Putamen (tissue), 1 donor: ENCODE results near the gene ERP27.

Experiments
- DNase-seq: peaks from one replicate; pipeline ENCODE4 v3.0.0-alpha.2; 2016; ENCODE audit warnings: low spot score

The ERP27 gene

DNA sequence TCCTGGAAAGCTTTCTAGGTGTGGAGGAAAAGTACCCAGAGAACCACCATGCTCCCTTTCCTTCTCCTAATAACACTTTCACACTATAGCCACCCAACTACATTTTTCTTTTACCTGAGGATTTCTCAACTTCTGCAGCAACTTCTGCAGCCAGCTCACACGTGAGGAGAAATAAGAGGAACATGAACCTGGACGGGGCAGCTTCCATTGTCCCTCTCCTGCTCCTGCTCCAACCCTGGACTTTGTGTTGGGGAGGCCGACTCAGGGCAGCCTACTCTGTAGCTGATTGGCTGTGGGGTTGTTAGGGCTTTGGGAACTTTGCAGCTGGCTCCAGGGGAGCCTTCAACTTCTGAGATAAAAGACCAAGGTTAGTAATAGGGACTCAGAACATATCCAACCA lies at the start of gene ERP27:
ERP27 (minus strand) TSS at position 237 of the 400 bp plus-strand sequence; CDS start at position 208, 29 bp downstream.
- no peak for DNase-seq

DNA sequence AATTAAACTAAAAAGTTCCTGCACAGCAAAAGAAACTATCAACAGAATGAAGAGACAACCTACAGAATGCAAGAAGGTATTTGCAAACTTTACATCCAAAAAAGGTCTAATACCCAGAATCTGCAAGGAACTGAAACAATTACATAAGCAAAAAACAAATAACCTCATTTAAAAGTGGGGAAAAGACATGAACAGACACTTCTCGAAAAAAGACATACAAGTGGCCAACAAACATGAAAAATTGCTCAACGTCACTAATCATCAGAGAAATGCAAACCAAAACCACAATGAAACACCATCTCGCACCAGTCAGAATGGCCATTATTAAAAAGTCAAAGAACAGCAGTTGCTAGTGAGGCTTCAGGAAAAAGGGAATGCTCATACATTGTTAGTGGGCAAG lies 49.7 kb upstream of the ERP27 start:
- DNase-seq = no peak

DNA sequence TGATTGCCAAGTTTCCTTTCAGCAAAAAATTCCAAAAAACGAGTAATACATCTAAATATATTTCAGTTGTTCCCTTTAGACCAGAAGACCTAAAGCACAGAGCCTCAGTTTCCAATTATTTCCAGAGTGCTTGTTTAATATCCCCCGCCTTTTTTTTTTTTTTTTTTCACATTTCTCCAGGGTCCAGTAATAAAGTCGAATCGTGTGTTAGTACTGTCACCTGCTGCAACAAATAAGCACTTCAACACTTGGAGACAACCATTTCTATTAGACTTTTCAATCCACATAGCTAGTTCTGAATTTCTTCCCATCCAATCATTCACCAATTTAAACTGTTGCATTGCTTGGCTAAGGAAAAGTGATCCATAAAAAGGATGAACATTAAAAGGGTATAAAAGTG lies 48.1 kb upstream of the ERP27 start:
- no peak for DNase-seq

DNA sequence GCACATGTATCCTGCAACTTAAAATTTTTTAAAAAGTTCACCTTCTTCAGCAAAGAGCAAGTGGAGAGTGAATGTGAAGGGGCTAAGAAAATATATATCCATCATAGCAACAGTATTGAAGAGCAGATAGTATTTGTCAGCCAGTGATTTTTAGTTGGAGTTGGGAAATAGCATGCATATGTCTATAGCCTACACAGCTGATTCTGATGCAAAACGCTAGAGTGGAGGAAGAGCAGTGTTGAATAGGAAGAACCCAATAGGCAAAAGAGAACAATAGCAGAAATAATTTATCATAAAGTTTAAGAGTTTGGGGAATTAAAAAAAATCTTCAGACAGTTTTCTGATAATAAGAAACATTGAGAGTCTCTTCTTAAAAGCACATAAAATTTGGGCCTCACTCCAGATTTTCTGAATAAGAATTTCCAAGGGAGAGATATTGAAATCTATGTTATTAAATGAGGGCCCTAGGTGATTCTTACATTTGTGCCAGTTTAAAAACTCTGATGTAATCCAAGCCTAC lies 46.5 kb upstream of the ERP27 start:
- no peak for DNase-seq

DNA sequence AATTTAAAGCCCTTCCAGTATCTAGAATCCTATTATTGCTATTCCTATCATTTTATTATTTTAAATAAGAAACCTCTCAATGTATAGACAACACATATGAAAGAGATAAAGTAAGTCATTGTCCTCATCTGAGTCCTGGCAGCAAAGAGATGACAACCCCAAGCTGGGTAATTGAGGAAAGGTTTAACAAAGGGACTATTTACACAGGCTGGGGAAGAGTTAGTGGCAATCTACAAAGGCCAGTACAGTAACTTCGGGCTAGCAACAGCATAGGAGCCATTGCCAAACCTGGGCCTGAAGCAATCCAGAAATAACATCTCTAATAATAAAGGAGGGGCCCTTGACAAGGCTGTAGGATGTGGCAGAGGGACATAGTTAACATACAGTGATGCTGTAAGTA lies 45.7 kb upstream of the ERP27 start:
- DNase-seq = no peak

DNA sequence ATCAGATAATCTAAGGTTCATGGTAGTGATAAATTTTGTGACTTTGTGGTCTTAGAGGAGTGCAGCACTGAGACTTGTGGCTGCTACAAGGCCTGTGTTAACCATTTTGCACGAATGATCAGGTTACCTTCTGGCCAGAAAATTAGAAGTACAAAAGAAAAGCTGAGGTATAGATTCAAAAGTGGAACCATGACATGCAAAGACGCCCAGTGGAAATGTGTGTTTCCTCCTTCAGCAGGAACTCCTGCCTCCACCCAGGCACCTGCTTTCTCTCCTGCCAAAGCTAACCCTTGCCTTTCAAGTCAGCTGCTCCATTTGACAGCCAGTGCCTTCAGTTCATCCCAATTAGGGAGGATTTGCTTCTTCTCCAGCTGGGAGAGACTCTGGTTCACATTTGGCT lies 44.7 kb upstream of the ERP27 start:
- DNase-seq = no peak

DNA sequence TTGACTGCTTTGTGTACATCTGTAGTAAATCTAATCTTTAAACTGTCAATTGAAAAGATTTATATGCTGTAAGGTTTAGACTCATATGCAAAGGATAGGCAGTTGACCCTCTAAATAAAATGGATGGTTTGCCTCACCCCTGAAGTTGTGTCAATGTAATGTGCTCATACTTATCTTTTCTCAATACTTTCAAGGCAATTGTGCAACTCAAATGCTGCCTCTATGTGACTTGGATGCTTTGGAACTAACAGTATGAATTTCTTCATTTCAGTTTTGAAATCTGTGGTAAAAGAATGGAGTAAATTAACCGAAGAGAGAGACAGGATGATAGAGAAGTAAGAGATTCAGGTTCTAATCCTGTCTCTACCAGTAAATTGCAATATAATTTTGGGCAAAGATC lies 44.2 kb upstream of the ERP27 start:
- no peak for DNase-seq

DNA sequence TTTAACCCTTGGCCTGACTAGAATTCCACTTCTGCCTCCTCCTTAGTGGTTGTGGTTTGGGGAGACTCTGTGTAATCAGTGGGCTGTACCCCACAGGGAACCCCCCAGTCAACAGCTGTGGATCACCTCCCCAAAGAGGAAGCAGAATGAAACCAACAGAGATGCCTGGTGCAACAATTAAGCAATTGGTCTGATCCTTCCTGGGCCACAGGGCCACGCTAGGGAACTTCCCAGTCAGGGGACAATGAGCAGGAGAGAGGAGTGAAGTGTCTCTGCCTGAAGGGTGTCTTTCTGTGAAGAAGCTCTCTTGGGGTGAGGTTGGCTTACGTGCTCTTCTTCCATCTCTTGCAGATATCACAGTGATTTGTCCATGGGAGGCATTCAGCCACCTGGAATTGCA lies 42.7 kb upstream of the ERP27 start:
- DNase-seq = no peak

DNA sequence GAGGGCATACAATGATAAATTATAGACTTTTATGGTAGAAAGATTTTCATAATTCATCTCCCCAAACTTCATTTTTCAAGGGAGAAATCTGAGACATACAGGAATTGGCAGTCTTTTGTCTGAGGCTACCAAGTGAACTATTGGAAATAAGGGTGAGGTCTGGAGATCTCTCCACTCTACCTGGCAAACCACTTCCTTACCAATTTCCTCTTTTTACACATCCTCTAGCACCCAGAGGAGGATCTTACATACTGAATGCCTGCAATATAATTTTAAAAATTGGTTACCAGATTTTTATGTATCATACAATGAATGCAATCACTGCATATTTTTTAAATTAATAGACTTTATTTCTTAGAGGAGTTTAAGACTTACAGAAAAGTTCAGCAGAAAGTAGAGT lies 41.1 kb upstream of the ERP27 start:
- DNase-seq = no peak

DNA sequence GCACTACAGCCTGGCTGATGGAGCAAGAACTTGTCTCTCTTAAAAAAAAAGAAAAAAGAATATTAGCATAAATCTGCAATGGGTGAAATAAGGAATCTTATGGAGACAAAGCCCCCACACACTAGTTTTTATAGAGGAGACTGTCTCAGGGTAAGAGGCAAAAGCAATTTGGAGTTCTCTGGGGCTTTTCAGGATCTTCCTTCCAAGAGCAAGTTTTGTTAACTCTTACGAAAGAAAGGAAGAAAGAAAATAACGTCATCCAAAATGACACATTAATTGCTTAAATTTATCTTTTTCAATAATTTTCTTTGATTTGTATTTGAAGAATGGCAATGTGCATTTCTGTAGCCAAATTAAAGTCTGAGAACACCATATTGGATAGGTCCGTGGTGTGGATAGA lies 38.3 kb upstream of the ERP27 start:
- no peak for DNase-seq

DNA sequence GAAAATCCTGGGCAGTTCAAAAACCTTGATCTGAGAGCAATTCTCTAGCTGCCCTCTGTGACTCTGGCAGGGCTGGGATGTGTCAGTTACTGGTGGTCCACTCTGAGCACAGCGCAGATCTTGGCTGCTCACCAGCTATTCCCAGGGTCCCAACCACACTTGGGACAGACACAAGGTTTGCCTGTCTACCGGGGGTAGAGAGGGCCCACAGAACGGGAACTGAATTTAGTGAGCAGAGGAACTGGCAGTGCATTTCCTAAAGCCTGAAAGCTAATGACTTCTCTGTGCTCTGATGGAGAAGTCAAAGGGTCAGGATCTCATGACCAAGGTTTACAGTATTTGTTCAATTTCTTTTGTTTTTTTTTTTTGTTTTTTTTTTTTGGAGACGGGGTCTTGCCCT lies 37.1 kb upstream of the ERP27 start:
- DNase-seq = no peak

DNA sequence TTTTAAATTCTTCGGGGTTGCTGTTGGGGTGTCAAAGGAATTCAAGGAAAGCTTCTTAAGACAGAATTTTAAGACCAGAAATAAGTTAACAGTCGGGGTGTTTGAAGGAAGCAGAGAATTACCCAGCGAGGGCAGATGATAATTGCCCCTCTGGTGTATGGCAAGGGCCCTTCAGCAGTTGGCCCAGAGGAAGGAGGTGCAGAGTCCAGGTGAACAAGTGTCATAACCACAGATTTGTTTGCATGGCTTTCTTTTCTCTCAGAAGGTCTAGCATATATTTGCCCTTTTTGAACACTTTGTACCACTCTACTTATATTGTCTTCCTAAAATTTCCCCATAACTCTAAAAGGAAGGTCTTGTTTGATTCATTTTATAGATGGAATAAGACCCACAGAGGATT lies 36.3 kb upstream of the ERP27 start:
- no peak for DNase-seq

DNA sequence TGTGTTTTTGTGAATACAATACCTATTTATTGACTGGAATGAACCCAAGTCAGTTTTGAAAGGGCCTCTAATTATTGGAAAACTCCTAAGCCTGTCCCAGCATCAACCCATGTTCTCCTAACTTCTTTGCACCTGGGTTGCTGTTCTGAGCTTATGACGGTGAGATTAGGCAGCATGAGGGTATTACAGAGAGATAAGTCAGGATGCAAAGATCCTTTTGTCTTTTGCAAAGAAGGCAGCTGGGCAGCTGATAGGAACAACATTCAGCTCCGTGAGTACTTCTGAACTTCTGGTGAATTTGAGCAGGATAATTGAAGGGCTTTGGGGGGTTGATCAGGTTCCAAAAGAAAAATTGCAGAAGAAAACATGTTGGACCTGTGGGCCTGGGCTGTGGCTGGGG lies 34.5 kb upstream of the ERP27 start, which contains the start of gene PDE6H:
PDE6H (plus strand) TSS at position 227 of the 400 bp plus-strand sequence. CDS start 4,971 bp downstream, outside the sequence.
- DNase-seq = no peak

DNA sequence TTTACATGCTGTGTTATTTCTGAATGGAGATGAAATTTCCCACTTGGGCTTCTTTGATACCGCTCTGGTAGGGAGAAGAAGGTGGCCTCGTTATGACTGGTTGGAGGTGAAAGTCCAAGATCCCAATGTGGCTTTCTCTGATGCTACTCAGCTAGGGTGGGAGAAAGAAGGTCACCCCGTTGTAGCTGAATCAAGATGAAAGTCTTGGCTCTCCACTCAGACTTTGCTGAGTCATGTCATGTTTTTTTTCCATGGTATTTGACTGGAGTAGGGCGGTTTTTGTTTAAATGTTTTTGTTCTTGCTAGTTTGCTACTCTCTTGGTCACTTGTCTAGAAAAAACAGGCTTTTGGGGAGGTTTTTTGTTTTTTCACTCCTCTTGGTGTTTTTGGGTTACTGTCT lies 32.1 kb upstream of the ERP27 start:
- no peak for DNase-seq

DNA sequence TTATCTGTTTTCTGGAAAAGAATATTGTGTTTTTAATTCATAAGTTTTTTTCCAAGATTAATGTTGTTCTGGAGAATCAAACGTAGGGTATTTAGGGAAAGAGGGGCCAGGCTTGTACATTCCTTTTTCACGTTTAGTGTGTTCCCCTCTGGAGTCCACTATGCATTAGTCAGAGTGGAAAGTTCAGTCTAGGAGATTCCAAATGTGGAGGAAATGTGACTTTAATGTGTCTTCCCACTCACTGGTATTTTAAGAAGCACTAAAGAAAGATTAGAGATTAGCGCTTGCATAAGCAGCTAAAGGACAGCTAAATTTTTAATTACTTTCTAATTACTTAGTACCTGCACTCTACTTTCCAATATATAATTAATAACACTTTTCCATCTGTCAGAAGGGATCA lies 30.1 kb upstream of the ERP27 start:
- DNase-seq = no peak

DNA sequence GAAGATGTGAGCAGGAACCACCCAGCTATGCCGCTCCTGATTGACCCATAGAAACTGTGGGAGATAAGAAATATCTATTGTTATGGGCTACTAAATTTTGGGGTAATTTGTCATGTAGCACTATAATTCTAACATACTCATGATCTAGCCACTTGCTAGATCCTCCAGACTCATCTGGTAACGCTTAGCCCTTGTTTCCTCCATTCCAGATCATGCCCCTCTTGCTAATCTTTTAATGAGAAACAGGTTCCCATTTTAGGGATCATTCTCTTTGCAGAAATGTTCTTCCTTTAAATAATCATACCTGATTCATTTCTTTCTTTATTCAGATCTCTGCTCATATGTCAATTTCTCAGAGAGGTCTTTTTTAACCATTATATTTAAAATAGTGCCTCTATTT lies 26.9 kb upstream of the ERP27 start:
- no peak for DNase-seq

DNA sequence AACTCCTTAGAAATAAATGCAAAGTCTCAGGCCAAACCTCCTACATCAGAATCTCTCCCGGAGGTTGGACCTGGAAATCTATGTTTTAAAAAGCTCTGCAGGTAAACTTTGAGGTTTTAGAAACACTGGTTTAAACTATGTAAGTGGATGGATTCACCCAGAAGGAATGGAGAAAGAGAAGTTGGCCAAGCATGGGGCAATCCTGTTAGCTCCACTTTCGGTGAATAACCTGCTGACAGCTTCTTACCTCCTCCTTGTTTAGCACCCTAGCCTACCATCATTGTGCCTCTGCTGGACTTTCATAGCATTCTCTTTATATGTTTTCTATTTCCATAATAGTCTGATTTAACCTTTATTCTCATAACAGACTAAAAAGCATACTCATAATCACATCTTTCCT lies 26.1 kb upstream of the ERP27 start:
- no peak for DNase-seq

DNA sequence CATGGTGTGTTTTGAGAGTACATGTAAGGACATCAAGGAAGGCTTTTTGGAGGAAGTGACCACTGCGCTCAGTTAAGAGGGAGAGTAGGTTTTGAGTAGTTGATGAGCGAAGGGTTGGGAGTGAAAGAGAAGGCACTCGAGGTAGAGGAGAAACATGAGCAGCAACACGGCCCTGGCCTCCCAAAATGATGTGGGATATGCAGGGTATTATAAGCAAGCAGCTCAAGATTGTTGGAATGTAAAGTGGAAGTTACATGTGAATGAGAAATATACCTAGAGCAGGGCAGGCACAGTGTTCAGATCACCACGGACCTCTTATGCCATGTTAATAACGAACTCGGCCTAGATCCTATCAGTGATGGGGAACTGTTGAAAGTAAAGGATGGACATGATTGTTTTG lies 25.2 kb upstream of the ERP27 start:
- DNase-seq = no peak

DNA sequence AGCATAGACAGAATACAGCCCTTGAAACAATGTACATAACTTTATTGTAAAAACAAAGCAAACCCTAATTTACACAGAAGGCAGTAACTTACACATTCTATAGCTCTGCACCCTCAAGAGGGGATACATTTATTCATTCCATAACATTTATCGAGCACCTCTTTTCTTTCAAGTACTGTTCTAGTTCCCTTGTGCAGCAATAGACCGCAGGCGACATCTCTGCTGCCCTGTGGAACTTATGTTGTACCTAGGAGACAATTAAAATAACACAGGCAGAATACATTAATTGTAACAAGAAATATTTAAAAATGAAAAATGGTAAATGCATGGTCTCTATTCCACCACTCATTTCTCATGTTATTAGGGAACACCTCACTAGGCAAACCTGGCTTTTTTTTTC lies 24.5 kb upstream of the ERP27 start:
- no peak for DNase-seq

DNA sequence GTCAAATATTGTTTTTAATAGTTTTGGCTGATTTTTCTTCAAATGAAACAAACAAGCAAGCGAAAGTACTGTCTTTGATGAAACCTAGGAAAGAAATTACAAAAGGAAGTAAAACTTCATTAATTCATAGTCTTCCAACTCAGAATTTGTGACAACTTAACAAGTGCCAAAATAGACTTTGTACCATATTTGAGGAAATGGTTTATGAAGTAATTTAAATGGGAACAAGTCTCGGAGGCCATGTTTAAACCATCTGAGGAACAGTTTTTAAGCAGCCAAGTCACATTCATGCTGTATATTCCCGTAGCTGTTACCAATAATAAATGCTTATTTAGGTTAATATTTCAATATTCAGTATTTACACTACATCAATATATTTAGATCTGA lies 23.8 kb upstream of the ERP27 start:
- DNase-seq = no peak

DNA sequence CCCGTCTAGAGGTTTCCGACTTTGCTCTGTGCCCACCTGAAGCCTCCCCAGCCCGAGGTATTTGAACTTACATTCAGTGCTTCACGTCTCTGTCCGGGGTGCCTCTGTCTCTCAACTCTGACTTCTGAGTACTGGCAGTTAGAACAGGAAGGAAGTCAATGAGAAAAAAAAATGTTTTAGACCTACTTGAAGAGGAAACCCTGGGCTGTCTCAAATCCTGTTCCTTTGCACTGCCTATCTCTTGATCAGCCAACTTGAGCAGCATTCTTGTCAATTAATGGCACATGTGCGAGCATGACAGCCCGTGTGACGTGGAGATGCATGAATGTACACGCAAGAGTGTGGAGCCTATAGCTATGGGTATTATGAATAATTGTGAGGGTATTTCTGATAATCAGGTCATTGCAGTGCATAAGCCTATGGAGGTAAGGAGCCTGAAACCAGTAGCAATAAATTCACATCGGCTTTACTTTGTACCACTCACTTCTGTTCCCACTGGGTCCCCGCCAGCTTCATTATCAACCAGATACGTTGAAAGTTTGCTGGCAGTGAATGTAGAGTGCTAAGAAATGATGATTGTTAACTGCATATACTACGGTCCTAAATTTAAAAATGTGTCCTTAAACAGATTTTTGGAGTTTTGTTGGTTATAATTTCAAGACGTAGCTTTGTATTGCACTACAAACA lies 23.3 kb upstream of the ERP27 start, which contains the start of gene ARHGDIB:
ARHGDIB (minus strand) TSS at position 136 of the 687 bp plus-strand sequence. CDS start 10,889 bp downstream, outside the sequence.
- no peak for DNase-seq

DNA sequence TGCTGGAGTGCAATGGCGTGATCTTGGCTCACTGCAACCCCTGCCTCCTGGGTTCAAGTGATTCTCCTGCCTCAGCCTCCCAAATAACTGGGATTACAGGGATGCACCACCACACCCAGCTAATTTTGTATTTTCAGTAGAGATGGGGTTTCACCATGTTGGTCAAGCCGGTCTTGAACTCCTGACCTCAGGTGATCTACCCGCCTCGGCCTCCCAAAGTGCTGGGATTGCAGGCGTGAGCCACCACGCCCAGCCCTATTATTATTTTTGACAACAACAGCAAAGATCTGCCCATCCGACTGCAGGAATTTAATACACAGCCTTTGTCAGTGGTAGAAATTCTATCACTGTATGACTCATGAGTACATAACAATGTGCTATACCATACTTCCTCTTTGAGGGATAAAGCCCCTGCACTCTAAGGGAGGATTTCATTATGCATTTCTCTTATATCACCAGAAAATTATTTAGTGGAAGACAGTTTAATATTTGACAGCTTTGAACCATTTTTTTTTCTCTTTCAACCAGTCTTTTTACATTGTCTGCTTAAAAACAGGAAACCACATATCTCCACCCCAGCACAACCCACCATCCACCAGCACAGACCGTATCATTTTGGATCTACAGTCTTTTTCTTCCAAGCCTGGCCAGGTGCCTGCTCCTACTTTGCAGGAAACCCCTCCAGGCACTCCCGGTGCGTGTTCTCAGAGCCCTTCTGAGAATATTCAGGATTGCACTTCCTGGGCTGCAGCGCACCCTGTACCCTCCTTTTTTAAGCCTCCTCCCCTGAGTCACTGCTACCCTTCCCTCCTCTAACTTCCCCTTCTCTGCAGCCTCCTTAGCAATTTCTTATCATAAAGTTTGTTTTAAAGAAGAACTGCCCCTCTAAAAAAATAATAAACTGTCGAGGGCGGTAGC lies 22.5 kb upstream of the ERP27 start:
- DNase-seq = no peak

DNA sequence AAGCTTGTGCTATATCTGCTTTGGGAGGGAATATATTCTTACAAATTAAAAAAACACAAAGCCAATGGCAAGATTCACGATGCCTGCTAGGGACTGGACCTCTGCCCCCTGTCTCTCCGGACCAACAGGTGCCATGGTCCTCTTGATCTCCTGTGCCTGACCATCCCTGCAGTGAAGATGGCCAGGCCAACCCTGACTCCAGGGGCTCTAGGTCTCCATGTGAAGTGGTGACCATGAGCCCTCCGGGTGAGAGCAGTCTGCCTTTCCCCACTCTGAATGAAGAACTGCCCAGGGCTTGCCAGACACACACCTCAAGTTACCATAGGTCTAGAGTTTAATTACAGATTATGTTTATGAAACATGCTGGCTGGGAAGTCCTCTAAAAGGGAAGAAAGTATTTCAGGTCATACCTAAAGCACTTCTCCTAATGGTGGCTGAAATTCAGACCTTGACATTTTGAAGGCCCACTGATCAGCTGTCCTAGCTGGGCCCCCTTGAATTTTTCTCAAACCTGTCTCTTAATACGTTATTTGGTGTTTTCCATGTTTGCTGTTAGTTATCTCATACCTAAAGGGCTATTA lies 21.7 kb upstream of the ERP27 start:
- DNase-seq = no peak
